Measurements from ENCODE around the gene HTRA3. TPM values are rescaled to one million over a fixed set of nuclear protein-coding genes. Genes with fewer than 3 reads are reported as not detected.

HTRA3 gene
- total RNA-seq, 2 donors from 2014 or later: 6.0 to 18.9 TPM

- DNase-seq (ENCODE audit: low spot score): no peak
- 91% methylated on average over 15 of the region's 15 CpGs for WGBS
- H3K4me3 ChIP-seq: no peak overlapping the region
Measured at GRCh38 chr4:8316911-8317351, 47.4 kb downstream of the HTRA3 start.

GRCh38 chr4:8317474-8317873, 47.9 kb downstream of the HTRA3 start:
- no peak overlapping the region for H3K4me3 ChIP-seq
- TF ChIP-seq POLR2AphosphoS5 (IDR thresholded peaks at IDR 0.05) (no peak), CTCF (IDR thresholded peaks at IDR 0.05) (no peak), POLR2A (IDR thresholded peaks at IDR 0.05) (no peak)
- 88% methylated on average over 6 of the region's 6 CpGs for WGBS
- no peaks in the 10 kb centered on the region for H3K36me3 ChIP-seq
- intact Hi-C loops (cut with DNase I): loop anchor here (5.0 kb wide), 2 partner anchors 40 to 75 kb away; no protein-coding TSS in a partner anchor
- H3K27ac ChIP-seq: no peak overlapping the region
- H3K9me3 ChIP-seq: no peaks in the 10 kb centered on the region
- no peaks in the 10 kb centered on the region for H3K27me3 ChIP-seq (replicated peaks; ENCODE audit: insufficient read depth)
- no peak for DNase-seq (ENCODE audit: low spot score)
- no peaks in the 10 kb centered on the region for H3K4me1 ChIP-seq (replicated peaks)

More at GRCh38 chr4:8316911-8317351, 47.4 kb downstream of the HTRA3 start:
- TF ChIP-seq POLR2AphosphoS5 (IDR thresholded peaks at IDR 0.05): no peak
- no peak for TF ChIP-seq CTCF (IDR thresholded peaks at IDR 0.05)
- TF ChIP-seq POLR2A (IDR thresholded peaks at IDR 0.05): no peak
- Histone ChIP-seq H3K9me3 (no peaks in the 10 kb centered on the region), H3K4me1 (replicated peaks) (no peaks in the 10 kb centered on the region), H3K36me3 (no peaks in the 10 kb centered on the region), H3K27ac (no peak overlapping the region), H3K27me3 (replicated peaks; ENCODE audit: insufficient read depth) (no peaks in the 10 kb centered on the region)
- intact Hi-C loops (cut with DNase I): loop anchor here (5.0 kb wide), 2 partner anchors 40 to 75 kb away; no protein-coding TSS in a partner anchor

GRCh38 chr4:8318509-8318908, 49.0 kb downstream of the HTRA3 start:
- no peak for DNase-seq (ENCODE audit: low spot score)
- Histone ChIP-seq H3K27ac (no peak overlapping the region), H3K4me3 (no peak overlapping the region), H3K36me3 (no peaks in the 10 kb centered on the region), H3K9me3 (no peaks in the 10 kb centered on the region), H3K4me1 (replicated peaks) (no peaks in the 10 kb centered on the region), H3K27me3 (replicated peaks; ENCODE audit: insufficient read depth) (no peaks in the 10 kb centered on the region)
- WGBS: 96% methylated on average over 7 of the region's 7 CpGs
- no peak for TF ChIP-seq POLR2A (IDR thresholded peaks at IDR 0.05)
- no peak for TF ChIP-seq POLR2AphosphoS5 (IDR thresholded peaks at IDR 0.05)
- TF ChIP-seq CTCF (IDR thresholded peaks at IDR 0.05): no peak
- intact Hi-C loops (cut with DNase I): loop anchor here (5.0 kb wide), 2 partner anchors 41 to 74 kb away; no protein-coding TSS in a partner anchor

- no peak for TF ChIP-seq POLR2A (IDR thresholded peaks at IDR 0.05)
- no peak for TF ChIP-seq POLR2AphosphoS5 (IDR thresholded peaks at IDR 0.05)
- no peak for TF ChIP-seq CTCF (IDR thresholded peaks at IDR 0.05)
- no peak for DNase-seq (ENCODE audit: low spot score)
- no peaks in the 10 kb centered on the region for H3K4me1 ChIP-seq (replicated peaks)
- H3K4me3 ChIP-seq: no peak overlapping the region
- H3K36me3 ChIP-seq: no peaks in the 10 kb centered on the region
- no peaks in the 10 kb centered on the region for H3K27me3 ChIP-seq (replicated peaks; ENCODE audit: insufficient read depth)
- intact Hi-C loops (cut with DNase I): loop anchor here (5.0 kb wide), 2 partner anchors 42 to 73 kb away; no protein-coding TSS in a partner anchor
- H3K27ac ChIP-seq: peak overlapping the region; percentile 38 to 63
- WGBS: 80% methylated on average over 6 of the region's 6 CpGs
- H3K9me3 ChIP-seq: no peaks in the 10 kb centered on the region
Measured at GRCh38 chr4:8319061-8319460, 49.5 kb downstream of the HTRA3 start.

- DNase-seq (ENCODE audit: low spot score): peak; percentile 61
- no peaks in the 10 kb centered on the region for H3K4me1 ChIP-seq (replicated peaks)
- H3K27ac ChIP-seq: peak overlapping the region; percentile 63
- H3K27me3 ChIP-seq (replicated peaks; ENCODE audit: insufficient read depth): no peaks in the 10 kb centered on the region
- intact Hi-C loops (cut with DNase I): loop anchor here (5.0 kb wide), 2 partner anchors 43 to 72 kb away; no protein-coding TSS in a partner anchor
- H3K36me3 ChIP-seq: no peaks in the 10 kb centered on the region
- H3K4me3 ChIP-seq: no peak overlapping the region
- 21% methylated on average over 13 of the region's 13 CpGs for WGBS
- TF ChIP-seq POLR2AphosphoS5 (IDR thresholded peaks at IDR 0.05): peak; percentile 85
- TF ChIP-seq CTCF (IDR thresholded peaks at IDR 0.05): no peak
- no peaks in the 10 kb centered on the region for H3K9me3 ChIP-seq
Measured at GRCh38 chr4:8319731-8320385, 50.3 kb downstream of the HTRA3 start.
